ENCODE results near the gene RFC2. TPM values are rescaled to one million over a fixed set of nuclear protein-coding genes. Genes with fewer than 3 reads are reported as not detected.
A peak's percentile ranks its signal among the peaks of the same experiment; 100 is the strongest.
"Not testable (repeated sequence)": the region's sequence is repeated elsewhere in the genome, so short reads cannot be mapped to it uniquely, and the experiment has no call there.

The RFC2 gene
- total RNA-seq, 1 experiment from 2014 or later = 27.4 TPM

DNA sequence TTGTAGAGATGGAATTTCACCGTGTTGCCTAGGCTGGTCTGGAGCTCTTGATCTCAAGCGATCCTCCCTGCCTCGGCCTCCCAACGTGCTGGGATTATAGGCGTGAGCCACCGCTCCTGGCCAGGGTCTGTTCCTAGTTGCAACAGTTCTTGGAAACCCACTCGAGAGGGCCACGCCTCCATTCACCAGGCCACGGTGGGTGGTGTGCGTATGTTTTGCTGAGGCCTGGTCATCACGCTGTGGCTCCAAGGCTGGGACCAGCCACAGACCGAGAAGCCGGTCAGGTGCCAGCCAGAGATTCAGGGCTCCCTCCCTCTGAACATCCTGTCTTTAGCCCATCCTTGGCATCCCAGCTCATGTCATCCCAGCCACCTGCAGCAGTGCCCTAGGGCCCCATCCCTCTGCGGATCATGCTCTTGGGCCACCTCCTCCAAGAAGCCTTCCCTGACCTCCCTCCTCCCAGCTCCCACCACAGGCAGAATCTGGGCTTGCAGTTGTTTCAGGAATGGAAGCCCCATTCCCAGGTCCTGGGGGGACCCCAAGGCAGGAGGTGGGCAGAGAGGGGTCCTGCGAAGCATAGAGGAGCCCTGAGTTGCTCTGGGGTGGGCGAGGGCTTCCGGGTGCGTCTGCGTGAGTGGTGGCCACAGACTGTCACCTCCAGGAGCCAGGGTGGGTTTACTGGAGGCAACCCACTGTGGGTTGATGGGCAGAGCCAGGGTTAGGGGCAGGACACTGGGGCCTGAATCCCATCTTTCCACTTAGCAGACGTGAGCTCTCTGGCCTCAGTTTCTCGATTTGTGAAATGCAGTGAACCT lies 39.2 kb downstream of the RFC2 start:
- Histone ChIP-seq H3K4me3 (no peak overlapping the region), H3K27me3 (no peaks in the 10 kb centered on the region), H3K36me3 (no peaks in the 10 kb centered on the region), H3K9me3 (no peaks in the 10 kb centered on the region)
- no peak for DNase-seq

DNA sequence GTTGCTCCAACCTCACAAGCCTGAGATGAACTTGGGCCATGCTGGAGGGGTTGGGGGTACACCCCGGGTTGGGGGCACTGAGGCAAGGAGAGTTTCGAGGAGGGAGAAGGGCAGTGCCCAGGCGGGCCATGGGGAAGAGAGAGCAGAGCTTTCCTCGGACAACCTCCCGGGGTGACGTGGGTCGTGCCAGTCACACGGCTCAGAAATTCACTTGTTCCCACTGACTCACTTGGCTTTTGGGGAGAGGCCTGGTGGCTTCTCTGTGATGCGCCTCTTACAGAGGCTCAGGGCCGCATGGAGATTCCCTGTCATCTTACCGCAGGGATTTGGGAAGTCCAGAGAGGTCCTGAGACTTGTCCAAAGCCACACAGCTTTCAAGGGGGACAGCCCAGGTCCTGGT lies 41.5 kb downstream of the RFC2 start:
- no peak for DNase-seq
- Histone ChIP-seq H3K9me3 (no peaks in the 10 kb centered on the region), H3K4me3 (no peak overlapping the region), H3K27me3 (no peaks in the 10 kb centered on the region), H3K36me3 (no peaks in the 10 kb centered on the region)

DNA sequence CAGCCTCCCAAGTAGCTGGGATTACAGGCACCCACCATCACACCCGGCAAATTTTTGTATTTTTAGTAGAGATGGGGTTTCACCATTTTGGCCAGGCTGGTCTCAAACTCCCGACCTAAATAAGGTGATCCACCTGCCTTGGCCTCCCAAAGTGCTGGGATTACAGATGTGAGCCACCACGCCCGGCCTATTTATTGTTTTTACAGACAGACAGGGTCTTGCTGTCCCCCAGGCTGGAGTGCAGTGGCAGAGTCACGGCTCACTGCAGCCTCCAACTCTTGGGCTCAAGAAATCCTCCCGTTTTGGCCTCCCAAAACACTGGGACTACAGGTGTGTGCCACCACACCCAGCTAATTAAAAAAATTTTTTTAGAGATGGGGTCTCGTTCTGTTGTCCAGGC lies 46.0 kb downstream of the RFC2 start:
- H3K36me3 ChIP-seq, DNase-seq, H3K9me3 ChIP-seq, H3K27me3 ChIP-seq, H3K4me3 ChIP-seq: not testable (repeated sequence)

DNA sequence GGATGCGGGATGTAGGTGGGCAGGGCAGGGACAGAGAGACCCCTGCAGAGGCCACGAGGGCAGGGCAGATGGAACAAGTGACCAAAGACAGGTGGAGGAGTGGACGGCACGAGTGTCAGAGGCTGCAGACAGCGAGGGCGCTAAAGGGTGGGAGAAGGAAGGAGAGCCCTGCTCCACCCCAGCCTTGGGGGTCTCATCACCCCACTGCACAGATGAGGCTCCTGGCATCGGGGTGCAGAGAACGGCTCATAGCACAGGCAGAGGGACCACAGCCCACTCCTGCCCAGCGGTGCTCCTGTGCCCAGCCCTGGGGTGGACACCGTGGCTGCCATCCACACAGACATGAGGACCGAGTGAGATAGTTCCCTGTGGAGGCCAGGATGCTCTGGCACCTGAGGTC lies 46.6 kb downstream of the RFC2 start:
- H3K36me3 ChIP-seq = no peaks in the 10 kb centered on the region
- H3K4me3 ChIP-seq = no peak overlapping the region
- DNase-seq = no peak
- no peaks in the 10 kb centered on the region for H3K27me3 ChIP-seq
- no peaks in the 10 kb centered on the region for H3K9me3 ChIP-seq

DNA sequence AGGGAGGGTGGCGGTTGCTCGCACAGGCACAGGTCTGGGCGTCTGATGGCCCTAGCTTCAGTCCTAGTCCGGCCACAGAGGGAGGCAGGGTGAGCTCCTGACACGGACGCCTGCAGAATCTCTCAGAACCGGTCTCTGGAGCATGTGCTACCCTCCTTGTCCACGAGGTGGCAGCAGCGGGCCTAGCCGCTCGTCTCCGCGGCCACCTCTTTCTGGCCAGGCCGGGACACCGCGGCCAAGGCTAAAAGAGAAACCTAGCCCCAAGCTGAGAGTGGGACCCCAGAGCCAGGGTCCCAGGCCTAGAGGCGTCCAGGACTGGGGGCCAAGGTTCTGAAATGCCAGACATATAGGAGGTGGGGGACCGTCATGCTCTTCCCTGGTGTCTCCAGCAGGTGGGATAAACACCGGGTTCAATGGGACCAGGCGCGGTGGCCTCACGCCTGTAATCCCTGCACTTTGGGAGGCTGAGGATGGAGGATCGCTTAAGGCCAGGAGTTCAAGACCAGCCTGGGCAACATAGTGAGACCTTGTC lies 47.5 kb downstream of the RFC2 start:
- Histone ChIP-seq H3K4me3 (no peak overlapping the region), H3K9me3 (no peaks in the 10 kb centered on the region), H3K36me3 (no peaks in the 10 kb centered on the region), H3K27me3 (no peaks in the 10 kb centered on the region)
- peak; percentile 59 for DNase-seq

DNA sequence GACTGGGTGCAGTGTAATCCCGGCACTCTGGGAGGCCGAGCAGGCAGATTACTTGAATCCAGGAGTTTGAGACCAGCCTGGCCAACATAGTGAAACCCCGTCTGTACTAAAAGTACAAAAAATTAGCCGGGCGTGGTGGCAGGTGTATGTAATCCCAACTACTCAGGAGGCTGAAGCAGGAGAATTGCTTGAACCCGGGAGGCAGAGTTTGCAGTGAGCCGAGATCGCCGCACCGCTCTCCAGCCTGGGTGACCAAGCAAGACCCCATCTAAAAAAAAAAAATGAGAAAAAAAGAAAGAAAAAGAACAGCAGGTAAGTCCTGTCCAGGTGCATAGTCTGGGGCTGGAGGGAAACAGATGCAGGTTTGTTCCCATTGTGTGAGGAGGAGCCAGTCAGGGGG lies 48.1 kb downstream of the RFC2 start:
- not testable (repeated sequence) for H3K4me3 ChIP-seq, H3K36me3 ChIP-seq, DNase-seq, H3K9me3 ChIP-seq, H3K27me3 ChIP-seq

DNA sequence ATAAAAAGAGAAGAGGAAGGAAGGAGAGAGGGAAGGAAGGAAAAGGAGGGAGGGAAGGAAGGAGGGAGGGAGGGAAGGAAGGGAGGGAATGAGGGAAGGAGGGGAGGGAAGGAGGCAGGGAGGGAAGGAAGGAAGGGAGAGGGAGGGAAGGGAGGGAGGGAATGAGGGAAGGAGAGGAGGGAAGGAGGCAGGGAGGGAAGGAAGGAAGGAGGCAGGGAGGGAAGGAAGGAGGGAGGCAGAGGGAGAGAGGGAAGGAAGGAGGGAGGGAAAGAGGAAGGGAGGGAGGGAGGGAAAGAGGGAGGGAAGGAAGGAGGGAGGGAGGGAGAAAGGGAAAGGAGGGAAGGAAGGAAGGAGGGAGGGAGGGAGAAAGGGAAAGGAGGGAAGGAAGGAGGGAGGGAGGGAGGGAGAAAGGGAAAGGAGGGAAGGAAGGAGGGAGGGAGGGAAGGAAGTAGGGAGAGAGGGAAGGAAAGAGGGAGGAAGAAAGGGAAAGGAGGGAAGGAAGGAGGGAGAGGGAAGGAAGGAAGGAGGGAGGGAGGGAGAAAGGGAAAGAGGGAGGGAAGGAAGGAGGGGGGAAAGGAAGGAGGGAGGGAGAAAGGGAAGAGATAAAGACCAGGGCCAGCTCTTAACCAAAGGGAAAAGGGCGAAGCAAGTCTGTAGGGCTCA lies 50.1 kb downstream of the RFC2 start:
- no peaks in the 10 kb centered on the region for H3K9me3 ChIP-seq
- no peak for DNase-seq
- H3K27me3 ChIP-seq = no peaks in the 10 kb centered on the region

DNA sequence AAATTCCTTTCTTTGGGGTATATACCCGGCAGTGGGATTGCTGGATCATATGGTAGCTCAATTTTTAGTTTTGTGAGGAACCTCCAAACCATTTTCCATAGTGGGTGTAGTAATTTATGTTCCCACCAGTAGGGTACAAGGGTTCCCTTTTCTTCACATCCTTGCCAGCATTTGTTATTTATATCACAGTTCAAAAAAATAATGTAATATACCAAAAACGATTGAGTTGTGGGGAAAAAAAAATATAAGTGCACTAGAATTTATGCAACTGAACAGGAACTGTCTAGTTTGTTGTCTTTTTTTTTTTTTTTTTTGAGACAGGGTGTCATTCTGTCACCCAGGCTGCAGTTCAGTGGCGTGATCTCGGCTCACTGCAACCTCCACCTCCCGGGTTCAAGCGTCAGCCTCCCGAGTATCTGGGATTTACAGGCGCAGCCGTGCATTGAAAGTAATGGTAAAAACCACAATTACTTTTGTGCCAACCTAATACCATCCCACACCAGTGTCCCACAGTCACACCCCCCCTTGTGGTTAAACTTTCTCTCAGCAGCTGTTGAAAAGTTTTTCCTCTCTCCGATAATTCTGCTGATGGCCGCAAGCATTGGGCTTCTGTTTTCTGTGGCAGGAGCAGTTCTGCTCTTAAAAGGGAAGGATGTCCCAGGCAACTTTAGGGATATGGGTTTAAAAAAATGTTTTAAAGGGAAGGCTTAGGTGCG lies 51.2 kb downstream of the RFC2 start:
- Histone ChIP-seq H3K9me3 (no peaks in the 10 kb centered on the region), H3K36me3 (no peaks in the 10 kb centered on the region)
- peak; percentile 9 for DNase-seq

More for the DNA sequence above, 50.1 kb downstream of the RFC2 start:
- Histone ChIP-seq H3K36me3 (no peaks in the 10 kb centered on the region), H3K4me3 (no peak overlapping the region)

DNA sequence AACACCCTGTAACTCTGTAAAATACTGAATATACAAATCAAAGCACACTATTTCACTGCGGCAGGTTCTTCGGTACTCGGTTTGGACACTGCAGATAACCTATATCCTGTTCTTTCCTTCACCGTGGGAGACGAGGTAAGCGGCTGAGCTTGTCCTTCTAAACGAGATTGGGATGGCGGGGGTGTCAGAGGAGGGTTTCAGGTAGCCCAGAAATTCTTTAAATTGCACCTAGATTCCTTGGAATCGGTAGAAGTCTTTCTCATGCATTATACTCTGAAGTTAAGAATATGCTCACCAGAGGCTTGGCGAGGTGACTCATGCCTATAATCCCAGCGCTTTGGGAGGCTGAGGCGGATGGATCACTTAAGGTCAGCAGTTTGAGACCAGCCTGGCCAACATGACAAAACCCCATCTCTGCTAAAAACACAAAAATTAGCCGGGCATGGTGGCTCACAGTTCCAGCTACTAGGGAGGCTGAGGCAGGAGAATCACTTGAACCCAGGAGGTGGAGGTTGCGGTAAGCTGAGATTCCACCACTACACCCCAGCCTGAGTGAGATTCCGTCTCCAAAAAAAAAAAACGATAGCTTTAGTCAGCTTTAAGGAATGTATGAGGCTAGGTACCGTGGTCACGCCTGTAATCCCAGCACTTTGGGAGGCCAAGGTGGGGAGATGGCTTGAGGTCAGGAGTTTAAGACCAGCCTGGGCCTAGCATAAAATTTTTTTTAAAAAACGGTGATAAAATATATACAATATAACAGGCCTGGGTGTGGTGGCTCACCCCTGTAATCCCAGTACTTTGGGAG lies 54.4 kb downstream of the RFC2 start:
- Histone ChIP-seq H3K4me3 (no peak overlapping the region), H3K9me3 (no peaks in the 10 kb centered on the region), H3K27me3 (no peaks in the 10 kb centered on the region), H3K36me3 (peaks cover 1% of the 10 kb centered on the region)
- DNase-seq = peak; percentile 60

More for the DNA sequence above, 51.2 kb downstream of the RFC2 start:
- H3K4me3 ChIP-seq = no peak overlapping the region
- no peaks in the 10 kb centered on the region for H3K27me3 ChIP-seq

DNA sequence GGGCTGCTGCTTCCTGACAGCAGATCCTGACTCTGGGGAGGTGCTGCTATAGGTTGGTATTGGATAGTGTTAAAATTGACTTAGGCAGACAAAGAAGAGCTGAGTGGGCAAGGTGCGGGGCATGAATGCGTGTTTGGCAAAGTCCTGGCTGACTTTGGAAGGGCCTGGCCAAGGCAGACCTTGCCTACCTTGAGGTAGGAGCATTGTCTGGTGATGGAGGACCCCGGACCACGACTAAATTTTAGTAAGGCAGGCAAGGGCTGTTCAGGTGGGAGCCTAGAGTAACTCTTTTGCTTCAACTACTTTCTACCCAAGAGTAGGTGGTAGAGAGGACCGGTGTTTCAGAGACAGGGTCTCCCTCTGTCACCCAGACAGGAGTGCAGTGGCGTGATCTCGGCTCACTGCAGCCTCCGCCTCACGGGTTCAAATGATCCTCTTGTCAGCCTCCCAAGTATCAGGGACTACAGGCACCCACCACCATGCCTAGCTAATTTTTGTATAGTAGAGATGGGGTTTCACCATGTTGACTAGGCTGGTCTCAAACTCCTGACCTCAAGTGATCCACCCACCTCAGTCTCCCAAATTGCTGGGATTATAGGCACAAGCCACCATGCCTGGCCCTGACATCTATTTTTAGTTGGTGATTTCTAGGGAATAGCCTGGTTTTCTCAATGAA lies 56.6 kb downstream of the RFC2 start:
- Histone ChIP-seq H3K27me3 (no peaks in the 10 kb centered on the region), H3K36me3 (peaks cover 18% of the 10 kb centered on the region), H3K9me3 (no peaks in the 10 kb centered on the region), H3K4me3 (no peak overlapping the region)
- no peak for DNase-seq

DNA sequence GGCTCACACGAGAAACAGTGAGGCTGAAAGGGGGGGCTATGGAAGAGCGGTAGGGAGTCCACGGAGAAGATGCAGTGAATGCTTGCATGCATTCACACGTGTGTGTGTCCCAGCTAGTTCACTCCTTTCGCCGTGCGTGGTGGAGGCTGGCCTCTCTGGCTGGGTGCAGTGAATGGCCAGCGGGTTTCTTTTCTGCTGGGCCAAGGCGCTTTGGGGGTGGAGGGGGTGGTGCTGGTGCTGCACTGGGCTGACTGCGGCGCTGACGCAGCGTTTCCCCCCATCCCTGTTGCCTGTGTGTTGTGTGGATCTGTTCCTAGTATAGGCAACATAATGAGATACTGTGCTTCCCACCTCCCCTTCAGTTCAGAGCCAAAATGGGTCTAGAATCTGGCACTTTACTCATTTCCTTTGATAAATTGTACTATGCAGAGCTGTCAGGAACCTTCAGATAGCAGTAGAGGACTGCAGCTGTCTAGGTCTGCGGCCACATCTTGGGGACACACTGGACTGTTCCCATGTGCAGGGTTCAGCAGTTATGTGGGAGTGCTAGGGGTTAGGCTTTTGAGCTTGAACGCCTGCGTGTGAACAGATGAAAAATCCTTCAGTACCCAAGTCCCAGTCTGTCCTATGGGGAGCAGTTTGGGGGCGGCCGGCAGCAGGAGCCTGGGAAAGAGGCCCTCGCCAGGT lies 58.1 kb downstream of the RFC2 start:
- not testable (repeated sequence) for H3K27me3 ChIP-seq, H3K4me3 ChIP-seq, H3K9me3 ChIP-seq, DNase-seq
- H3K36me3 ChIP-seq = peaks cover 23% of the 10 kb centered on the region

DNA sequence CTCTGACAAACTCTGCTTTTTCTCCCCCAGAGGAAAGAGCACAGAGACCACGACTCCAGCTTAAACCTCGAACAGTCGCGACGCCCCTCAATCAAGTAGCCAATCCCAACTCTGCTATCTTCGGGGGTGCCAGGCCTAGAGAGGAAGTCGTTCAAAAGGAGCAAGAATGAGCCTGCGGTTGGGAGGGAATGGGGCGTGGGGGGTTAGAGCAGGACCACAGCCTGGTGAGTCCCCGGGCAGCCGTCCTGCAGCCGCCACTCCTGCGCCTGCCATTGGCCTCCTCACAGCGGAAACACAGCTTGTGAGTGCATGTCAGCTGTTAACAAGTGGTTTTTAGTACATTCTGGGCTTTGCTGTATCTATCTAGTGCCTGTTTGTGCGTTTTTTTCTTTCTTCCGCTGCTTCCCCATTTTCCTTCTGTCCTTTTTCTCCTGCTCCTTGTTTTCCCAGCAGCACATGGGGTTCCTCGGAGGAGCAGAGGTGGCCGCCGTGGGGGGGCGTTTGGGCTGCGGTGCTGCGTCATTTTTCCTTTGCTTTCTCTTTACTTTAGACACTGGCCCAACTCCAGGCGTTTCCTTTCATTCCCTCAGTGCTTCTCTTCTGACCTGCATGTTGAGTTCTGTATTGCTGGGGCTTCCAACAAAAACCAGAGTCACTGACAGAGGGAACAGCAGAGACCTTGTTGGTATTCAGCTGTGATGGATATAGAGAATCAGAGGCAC lies 58.9 kb downstream of the RFC2 start:
- H3K36me3 ChIP-seq = peaks cover 31% of the 10 kb centered on the region
- not testable (repeated sequence) for DNase-seq, H3K27me3 ChIP-seq, H3K4me3 ChIP-seq, H3K9me3 ChIP-seq

DNA sequence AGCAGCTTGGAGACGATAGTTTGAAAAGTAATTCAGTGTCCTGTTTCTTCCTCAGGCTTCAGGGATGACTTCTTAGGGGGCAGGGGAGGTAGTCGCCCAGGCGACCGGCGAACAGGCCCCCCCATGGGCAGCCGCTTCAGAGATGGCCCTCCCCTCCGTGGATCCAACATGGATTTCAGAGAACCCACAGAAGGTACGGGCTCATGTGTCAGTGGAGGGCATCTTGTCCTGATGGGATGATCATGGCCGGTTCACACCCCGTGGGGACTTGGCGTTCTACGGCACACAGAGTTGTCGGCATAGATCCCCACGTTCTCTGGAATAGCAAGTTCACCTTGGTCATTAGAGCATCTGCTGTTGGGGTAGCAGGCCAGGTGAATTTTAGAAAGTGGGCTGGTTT lies 59.5 kb downstream of the RFC2 start:
- no peaks in the 10 kb centered on the region for H3K9me3 ChIP-seq
- no peak overlapping the region for H3K4me3 ChIP-seq
- H3K27me3 ChIP-seq = no peaks in the 10 kb centered on the region
- no peak for DNase-seq
- peaks cover 38% of the 10 kb centered on the region for H3K36me3 ChIP-seq

DNA sequence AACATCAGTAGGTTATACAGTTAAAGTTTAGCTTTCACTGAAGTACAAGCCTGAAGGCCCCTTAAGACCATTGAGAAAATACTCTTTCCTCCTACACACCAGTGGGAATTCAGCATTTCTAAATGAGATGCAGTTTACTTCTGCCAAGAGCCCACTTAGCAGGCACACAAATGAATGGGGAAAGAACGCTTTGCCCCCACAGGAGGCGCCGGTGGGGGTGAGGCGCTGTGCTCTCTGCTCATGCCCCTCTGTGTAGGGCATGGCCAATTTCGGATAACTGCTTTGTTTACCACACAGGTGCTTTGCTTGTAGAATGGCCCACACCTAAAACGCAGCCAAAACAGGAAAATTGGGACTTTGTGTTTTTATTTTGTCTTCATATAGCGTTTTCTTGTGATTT lies 60.3 kb downstream of the RFC2 start:
- peaks cover 45% of the 10 kb centered on the region for H3K36me3 ChIP-seq
- no peak overlapping the region for H3K4me3 ChIP-seq

DNA sequence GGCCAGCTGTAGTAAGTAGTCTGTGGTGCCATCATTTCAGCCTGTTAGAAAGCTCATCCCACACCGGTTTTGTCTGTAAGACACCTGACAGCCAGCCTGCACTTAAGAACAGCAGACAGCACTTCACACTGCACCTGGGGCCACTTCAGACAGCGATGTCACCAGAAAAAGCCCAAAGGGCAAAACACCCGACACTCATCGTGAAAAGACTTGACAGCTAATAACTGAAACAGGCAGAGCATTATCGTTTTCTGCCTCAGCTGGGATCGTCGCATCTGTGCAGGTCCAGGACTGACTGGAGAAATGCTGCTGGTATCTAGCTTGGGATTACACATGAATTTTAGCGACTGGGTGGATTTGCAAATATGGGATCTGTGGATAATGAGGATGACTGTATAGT lies 61.1 kb downstream of the RFC2 start:
- DNase-seq = no peak
- Histone ChIP-seq H3K9me3 (no peaks in the 10 kb centered on the region), H3K4me3 (no peak overlapping the region), H3K36me3 (peaks cover 54% of the 10 kb centered on the region), H3K27me3 (no peaks in the 10 kb centered on the region)

More for the DNA sequence above, 60.3 kb downstream of the RFC2 start:
- Histone ChIP-seq H3K9me3 (no peaks in the 10 kb centered on the region), H3K27me3 (no peaks in the 10 kb centered on the region)
- DNase-seq = no peak
